Stimulated activated CD8-positive, alpha-beta memory T cell treated with anti-CD3 and anti-CD28 coated beads, Interleukin-7, amount 100 ng/mL, for 4 hours (primary cell): ENCODE results near the gene COPS9.

Source experiments
- DNase-seq, 2 donors: peaks; one replicate each; pipeline ENCODE4 v3.0.0-alpha.2; 2020; ENCODE audit warnings: low read depth in 2 of 2

COPS9 gene

GRCh38 chr2:240136013-240136670, at the start of gene COPS9:
COPS9 (minus strand) TSS chr2:240136305; CDS start chr2:240136284, 21 bp downstream.
- peak; percentile 67 to 83 for DNase-seq

GRCh38 chr2:240184656-240185055, 48.6 kb upstream of the COPS9 start:
- no peak for DNase-seq

GRCh38 chr2:240183875-240184590, 47.9 kb upstream of the COPS9 start:
- no peak for DNase-seq

GRCh38 chr2:240183006-240183874, 47.1 kb upstream of the COPS9 start:
- DNase-seq: no peak

GRCh38 chr2:240182476-240182875, 46.4 kb upstream of the COPS9 start:
- no peak for DNase-seq

GRCh38 chr2:240182001-240182400, 45.9 kb upstream of the COPS9 start:
- no peak for DNase-seq

GRCh38 chr2:240179941-240180666, 44.0 kb upstream of the COPS9 start:
- no peak for DNase-seq

GRCh38 chr2:240179186-240179815, 43.2 kb upstream of the COPS9 start:
- DNase-seq: no peak

GRCh38 chr2:240178564-240178963, 42.5 kb upstream of the COPS9 start:
- DNase-seq: no peak

- DNase-seq: no peak
Observed at GRCh38 chr2:240174496-240174895, 38.4 kb upstream of the COPS9 start.

GRCh38 chr2:240172071-240172895, 36.2 kb upstream of the COPS9 start:
- DNase-seq: no peak

GRCh38 chr2:240170883-240171282, 34.8 kb upstream of the COPS9 start:
- DNase-seq: no peak

- DNase-seq: no peak
Observed at GRCh38 chr2:240170354-240170735, 34.2 kb upstream of the COPS9 start.

GRCh38 chr2:240169486-240170353, 33.6 kb upstream of the COPS9 start:
- DNase-seq: no peak

- DNase-seq: no peak
Observed at GRCh38 chr2:240168546-240169361, 32.6 kb upstream of the COPS9 start.

- no peak for DNase-seq
Observed at GRCh38 chr2:240168041-240168440, 31.9 kb upstream of the COPS9 start.

GRCh38 chr2:240167588-240167880, 31.4 kb upstream of the COPS9 start:
- DNase-seq: no peak

GRCh38 chr2:240166761-240167587, 30.9 kb upstream of the COPS9 start:
- no peak for DNase-seq
